GM18909 (cell line): ENCODE data around the gene PACS1.
"Not testable (repeated sequence)": the region's sequence is repeated elsewhere in the genome, so short reads cannot be mapped to it uniquely, and the experiment has no call there.

Experiments
- ATAC-seq: cut with Tn5 transposase; IDR thresholded peaks from one replicate; pipeline ENCODE4 v1.9.1; 2021; ENCODE audit warnings: mild to moderate bottlenecking; ENCODE audit not compliant: unreplicated experiment, poor library complexity

PACS1 gene

DNA sequence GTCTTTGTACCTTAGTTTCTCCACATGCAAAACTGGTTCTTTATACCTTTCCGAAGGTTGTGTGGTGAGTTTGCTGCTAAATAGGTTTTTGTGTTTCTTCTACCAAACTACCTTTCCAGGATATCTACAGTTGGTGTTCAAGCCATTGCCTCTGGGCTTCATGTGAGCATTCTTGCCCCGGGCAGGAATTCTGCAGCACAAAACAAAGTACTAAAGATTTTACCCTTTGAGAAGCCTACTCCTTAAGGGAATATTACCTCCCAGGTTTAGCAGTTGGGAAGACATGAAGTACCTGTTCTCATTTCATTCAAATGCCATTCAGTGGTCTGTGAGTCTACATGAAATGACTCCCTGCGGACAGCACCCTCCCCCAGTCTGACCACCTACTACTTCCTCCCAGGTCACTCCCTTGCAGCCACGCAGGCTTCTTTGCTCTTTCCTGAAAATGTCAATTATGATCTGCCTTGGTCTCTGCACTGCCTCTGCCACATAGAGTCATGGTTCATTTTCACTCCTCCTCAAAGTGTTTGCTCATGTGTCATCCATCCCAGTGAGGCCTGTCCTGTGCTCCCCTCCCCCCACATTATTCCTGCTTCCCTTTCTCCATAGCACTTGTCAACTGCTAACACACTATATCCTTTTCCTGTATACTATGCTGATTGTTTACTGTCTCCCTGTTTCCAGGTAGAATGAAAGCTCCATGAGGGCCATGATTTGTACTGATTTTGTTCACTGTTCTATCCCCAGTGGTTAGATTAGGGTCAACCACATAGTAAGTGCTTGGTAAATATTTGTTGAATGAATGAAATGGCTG, 36.9 kb downstream of the PACS1 start:
- no peak for ATAC-seq

DNA sequence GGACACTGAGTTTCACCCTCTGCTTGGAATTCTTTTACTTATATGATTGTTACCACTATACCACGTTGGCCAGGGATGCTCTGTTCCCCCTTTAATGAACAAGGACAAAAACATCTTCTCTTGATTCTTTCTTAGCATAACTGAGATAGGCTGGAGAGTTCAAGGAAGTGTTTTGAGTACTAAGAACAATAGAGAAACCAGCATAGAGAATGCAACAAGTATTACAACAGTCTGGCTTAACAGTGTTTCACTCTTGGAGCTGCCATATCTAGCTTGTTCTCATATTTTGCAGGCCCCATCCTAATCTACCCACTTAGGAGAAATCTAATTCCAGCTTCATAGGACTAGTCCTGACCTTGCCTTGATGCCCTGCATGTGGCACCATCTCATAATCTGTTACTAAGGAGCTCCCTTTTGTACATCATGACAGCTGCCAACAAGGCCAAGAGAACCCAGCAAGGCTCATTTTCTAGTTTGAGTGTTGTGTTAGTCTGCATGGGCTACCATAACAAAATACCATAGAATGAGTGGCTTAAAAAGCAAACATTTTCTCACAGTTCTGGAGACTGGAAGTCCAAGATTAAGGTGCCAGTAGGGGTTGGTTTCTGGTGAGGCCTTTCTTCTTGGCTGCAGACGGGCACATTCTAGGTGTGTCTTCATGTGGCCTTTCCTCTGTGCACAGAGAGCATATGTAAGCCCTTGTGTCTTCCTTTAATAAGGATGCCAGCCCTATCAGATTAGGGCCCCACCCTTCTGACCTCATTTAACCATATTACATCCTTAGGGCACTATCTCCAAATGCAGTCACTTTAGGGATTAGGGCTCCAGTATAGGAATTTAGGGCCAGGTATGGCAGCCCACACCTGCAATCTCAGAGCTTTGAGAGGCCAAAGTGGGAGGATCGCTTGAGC, 37.8 kb downstream of the PACS1 start:
- no peak for ATAC-seq

DNA sequence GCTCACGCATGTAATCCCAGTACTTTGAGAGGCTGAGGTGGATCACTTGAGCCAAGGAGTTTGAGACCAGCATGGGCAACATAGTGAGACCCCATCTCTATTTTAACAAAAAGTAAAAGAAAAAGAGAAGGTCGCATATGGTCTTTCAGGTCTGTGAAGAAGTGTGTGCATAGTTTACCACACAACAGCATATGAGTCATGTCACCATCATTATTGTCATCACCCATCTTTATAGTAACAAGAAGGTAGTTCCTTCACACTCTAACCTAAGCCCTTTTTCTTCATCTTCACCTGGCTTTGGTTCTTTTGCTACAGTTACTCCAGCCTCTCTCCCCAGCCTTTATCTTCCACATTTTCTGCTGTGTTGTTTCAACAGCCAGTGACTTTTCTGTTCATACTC, 39.2 kb downstream of the PACS1 start:
- ATAC-seq, result no peak

DNA sequence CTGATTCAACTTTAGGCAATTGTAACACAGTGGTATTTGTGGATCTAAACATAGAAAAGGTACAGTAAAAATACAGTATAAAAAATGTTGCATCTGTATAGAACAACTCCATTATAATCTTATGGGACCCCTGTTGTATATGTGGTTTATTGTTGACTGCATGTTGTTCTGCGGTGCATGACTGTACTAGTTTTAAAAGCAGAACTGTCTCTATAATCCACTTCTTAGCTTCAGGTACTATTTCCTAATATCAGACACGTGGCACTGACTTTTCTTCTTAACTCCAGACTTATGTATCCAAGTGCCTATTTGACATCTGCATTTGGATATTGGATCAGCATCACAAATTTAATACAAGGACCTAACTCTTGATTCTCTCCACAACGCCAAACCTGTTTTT, 41.1 kb downstream of the PACS1 start:
- ATAC-seq, result no peak

DNA sequence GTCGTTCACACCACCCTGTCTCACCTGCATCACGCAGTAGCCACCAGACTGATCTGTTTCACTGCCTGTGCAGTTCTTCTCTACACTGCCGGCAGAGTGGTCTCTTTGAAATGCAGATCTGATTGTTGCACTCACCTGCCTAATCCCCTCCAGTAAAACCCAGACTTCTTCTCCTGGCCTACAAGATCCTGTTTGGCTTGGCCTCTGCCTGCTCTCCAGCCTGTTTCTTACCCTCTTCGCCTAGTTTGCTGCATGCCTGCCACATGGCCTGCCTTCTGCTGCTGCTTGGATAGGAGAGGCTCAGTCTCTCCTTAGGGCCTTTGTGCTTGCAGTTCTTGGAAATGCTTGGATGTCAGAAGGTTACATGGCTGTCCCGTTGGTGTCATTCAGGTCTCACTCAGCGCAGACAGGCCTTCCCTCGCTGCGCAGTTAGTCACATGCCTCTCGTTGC, 42.0 kb downstream of the PACS1 start:
- ATAC-seq, result no peak

DNA sequence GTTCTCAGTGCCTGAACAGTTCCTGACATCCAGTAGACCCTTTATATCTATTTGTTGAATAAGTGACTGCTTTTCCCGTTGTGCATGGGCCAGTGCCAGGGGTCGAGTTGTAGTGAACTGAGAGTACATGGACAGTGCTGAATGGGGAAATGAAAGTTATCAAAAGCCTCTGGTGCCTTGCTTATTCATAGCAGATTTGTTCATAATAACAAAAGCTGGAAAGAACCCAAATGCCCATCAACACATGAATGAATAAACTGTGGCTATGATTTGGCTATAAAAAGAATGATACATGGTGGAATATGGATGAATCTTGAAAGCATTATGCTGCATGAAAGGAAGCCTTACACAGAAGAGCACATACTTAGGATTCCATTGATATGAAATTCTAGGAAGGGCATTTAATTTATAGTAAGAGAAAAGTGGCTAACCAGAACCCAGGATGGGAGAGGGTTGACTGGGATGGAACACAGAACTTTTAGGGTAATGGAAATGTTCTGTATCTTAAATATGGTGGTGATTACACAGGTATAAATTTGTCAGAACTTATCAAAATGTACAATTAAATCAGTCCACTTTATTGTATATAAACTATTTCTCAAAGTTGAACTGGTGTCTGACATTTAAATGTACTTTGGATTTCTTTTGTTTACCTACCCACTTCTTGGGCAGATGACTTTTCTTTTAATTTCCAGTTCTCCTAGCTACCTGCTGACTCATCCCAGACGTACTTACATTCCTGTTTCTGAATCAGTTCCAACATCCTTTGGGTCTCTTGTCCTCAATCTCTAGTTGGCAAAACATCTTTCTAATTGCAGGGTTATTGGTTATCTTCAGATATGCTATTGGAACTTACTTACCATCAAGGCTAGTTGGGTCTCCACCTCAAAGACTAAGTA, 42.8 kb downstream of the PACS1 start:
- peak; percentile 42 for ATAC-seq

DNA sequence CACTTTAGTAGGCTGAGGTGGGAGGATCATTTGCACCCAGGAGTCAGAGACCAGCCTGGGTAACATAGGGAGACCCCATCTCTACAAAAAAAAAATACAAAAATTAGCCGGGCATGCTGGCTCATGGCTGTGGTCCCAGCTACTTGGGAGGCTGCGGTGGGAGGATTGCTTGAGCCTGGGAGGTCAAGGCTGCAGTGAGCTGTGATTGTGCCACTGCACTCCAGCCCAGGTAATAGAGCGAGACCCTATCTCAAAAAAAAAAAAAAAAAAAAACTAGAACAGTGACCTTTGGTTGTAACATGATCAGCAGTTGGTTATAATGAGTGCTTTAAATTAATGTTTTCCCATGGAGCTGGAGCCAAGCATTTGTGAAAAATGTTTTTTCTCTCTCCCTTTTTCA, 44.9 kb downstream of the PACS1 start:
- ATAC-seq, result not testable (repeated sequence)

DNA sequence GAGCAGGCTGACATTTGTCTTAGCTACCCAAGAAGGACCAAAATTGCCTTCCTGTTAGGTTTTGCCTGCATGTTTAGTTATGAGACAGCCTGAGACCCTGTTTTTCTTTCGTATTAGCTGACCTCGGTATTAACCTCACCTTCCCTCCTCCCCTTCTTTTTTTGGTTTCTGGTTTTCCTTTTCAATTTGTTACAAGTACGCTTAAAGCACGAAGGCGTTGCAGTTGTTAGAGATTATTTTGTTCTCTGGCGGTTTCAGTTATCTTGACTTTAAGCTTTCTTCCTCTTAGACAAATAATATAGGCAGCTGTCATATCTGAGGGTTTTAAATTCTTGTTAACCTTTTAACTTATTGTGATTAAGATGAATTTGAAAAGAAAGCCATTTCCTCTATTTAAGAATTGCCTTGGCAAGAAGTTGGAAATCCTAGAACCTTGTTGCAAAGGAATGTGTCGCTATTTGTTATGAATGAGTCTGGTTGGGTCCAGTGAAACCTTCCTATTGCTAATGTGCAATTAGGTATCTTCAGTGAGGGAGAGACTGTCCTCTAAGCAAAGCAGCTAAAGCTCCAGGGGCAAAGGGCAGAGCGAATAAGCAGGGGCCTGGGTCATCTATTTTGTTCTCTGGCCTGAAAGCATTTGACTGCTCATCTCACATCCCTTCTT, 45.7 kb downstream of the PACS1 start:
- peak; percentile 47 for ATAC-seq

DNA sequence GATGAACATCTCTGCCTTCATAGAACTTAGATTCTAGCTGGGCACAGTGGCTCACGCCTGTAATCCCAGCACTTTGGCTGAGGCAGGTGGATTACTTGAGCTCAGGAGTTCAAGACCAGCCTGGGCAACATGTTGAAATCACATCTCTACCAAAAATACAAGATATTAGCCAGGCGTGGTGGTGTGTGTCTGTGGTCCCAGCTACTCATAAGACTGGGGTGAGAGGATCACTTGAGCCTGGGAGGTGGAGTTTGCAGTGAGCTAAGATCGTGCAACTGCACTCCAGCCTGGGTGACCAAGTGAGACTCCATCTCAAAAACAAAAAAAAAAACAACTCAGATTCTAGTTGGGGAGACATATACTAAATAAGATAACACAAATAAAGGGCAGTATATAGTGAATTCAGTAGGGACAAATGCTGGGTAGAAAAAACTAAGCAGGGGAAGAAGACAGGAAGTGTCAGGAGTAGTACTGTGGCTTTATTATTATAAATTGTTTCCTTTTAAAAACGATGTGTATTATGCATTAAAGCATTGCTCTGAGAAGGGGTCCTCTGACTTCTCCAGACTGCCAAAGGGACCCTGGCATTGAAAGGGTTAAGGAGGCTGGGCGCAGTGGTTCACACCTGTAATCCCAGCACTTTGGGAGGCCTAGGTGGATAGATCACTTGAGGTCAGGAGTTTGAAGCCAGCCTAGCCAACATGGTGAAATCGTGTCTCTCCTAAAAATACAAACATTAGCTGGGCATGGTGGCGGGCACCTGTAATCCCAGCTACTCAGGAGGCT, 46.7 kb downstream of the PACS1 start:
- ATAC-seq, result no peak

DNA sequence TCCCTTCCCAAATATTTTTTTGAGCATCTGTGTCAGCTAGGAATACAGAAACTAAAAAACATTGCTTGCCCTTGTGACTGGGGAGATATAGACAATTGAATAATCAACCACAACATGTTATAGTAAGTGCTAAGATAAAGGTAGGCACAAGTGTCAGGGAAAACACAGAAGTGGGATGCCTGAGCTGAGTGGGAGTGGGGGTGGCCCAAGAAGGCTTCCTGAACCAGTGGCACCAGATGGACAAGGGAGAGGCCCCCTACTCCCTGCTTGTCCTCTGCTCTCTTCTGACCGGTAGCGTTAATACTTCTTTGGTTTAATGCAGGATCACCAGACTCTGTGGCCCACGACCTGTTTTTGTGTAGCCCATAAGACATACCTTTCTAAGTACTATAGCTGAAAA, 48.8 kb downstream of the PACS1 start:
- no peak for ATAC-seq

DNA sequence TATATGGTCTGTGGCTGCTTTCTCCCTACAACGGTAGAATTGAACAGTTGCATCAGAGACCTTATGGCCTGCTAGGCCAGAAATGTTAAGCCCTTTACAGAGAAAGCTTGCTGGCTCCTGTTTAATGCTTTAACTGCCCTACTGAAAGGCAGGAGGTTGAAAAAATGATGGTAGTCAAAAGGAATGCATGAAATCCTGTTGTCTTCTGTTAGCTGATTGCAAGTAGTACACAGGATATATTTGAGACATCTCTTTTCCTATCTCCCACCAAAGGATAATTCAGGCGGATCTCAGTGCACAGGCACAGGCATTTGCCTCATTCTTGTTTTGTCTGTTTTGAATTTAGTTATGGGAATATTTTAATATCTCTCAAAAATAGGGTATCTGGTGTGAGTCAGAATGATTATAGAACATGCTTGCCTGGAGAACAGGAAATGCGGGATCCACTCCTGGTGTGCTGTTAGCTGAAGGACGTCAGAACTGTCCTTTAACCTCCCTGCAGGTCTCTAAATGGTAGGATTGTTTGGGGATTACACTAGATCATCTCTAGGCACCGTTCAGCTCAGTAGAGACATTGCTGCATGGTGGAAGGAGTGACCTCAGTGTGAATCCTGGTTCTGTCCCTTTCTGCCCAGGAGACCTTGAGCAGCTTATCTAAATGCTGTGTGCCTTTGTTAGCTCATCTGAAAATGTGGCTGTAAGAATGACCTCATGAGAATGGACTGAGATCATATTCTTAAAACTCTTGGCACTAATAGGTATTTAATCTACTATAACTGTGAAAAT, 49.5 kb downstream of the PACS1 start:
- ATAC-seq, result no peak

DNA sequence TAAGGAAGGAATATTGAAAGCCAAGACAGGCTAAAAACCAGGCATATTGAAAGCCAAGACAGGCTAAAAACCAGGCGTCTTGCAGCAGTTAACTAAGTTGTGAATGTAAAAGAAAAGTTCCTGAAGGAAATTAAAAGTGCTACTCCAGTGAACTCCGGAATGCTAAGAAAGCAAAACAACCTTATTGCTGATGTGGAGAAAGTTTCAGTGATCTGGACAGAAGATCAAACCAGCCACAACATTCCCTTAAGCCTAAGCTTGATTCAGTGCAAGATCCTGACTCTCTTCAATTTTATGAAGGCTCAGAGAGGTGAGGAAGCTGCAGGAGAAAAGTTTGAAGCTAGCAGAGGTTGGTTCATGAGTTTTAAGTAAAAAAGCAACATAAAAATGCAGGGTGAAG, 51.4 kb downstream of the PACS1 start:
- no peak for ATAC-seq

DNA sequence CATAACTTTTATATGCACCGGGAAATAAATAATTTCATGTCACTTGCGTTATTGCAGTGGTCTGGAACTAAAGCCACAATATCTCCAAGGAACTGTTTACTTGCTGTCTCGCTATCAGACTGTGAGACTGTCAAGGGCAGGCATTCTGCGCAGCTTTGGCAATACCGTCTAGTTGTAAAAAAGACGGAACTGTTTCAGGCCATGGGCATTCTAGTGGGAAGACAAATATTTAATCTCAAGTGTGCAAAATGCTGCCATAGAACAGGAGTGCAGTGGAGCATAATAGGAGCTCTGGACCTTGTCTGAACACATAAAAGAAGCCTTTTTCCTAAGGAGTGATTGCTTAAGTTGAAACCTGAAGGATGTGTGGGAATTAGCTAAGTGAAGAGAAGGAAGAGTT, 53.8 kb downstream of the PACS1 start:
- ATAC-seq, result no peak

DNA sequence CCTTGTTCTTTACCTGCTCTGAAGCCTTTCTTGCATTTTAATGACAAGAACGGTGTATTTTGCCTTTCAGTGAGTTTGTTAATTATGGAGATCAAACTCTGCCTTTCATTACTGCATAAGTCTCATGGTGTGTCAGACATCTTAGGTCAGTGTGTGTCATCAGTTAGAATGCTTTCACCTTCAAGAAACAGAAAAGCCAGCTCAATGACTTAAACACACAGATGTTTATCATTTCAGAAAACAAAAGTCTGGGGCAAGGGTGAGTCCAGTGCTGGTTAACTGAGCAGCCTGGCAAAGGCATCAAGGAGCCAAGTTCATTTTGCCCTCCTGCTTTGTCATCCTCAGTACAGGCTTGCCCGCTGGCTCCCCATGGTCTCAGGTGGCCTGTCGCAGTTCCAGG, 54.5 kb downstream of the PACS1 start:
- ATAC-seq, result no peak

DNA sequence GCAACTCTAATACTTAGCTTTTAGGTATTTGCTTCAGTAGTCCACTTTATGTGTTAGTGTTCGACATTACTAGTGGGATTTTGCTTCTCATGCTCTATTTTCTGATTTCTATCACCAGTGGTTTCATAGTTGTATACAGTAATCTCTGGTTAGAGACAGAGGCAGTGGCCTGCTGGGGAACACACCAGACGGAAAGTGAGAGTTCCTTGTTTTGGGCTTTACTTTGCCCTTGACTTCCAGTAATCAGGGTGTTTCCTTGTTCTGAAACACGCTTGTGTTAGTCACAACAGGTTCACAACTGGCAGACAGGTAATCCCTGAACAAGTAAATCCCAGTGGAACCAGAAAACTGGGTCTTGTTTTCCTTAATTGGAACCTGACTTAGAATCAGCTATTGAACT, 56.0 kb downstream of the PACS1 start:
- no peak for ATAC-seq

DNA sequence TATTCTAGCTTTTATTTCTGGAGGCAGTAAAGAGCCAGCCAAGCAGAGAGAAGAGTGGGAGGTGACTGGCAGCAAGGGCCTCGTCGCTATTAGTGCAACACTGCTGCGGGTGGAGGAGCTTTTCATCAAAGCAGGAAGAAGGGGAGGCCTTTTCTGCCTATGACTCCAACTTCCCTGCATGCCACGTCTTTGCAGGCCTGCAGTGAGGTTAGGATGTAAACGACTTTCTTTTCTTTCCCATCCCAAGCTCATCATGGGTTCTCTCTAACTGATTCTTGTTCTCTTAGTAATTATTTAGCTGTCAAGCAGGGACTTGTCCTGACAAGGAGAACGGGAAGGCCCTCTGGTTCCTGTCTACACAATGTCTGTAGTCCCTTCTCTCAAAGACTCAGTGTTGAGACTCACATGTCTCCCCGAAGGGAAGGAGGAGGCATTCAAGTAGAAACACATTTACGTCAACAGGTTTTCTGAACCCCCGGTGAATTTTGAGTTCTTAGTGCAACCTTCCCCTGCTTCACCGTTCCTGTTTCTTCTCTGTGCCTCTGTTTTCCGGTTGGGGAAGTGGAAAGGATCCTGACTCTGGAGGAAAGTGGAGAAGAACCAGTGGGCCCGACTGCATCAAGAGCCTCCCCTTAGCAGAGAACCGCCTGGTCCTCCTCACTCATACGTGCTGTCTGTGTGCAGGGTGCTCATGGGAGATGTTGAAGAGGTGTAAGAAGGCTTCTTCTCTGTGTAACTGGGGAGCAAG, 56.9 kb downstream of the PACS1 start:
- peak; percentile 50 for ATAC-seq

DNA sequence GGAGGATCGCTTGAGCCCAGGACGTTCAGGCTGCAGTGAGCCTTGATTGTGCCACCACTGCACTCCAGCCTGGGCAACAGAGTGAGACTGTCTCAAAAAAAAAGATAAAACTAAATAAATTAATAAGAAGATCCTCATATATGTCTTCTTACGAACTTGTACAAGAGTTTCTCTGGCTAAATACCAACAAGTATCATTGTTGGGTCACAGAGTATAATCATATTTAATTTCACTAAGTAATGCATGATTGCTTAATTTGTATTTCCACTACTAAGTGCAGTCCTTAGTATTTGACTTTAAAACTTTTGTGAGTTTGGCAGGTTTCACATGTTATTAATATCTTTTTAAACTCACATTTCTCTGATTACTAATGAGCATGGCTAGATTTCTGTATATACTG, 60.9 kb downstream of the PACS1 start:
- no peak for ATAC-seq
